Activated T-helper 2 cell treated with anti-CD3 and anti-CD28 coated beads, Interferon-gamma antibody, Interleukin-2, Interleukin-4, amounts not matched to agents 10 μg/mL and 5 μg/mL and 100 μg/mL, durations not matched to agents 14 hours and 24 hours and 36 hours (primary cell): ENCODE data around the gene CTRB2. TPM values are rescaled to one million over a fixed set of nuclear protein-coding genes. Genes with fewer than 3 reads are reported as not detected.
"Not testable (repeated sequence)": the region's sequence is repeated elsewhere in the genome, so short reads cannot be mapped to it uniquely, and the experiment has no call there.

ENCODE experiments used
- DNase-seq: peaks from one replicate; pipeline ENCODE4 v3.0.0; 2021; ENCODE audit warnings: low spot score
- H3K27ac Mint-ChIP-seq: one replicate; pipeline ENCODE4 v1.8.0; 2021; ENCODE audit warnings: mixed read lengths
- H3K27me3 Mint-ChIP-seq: one replicate; pipeline ENCODE4 v1.8.0; 2021; ENCODE audit warnings: low read depth, mixed read lengths
- H3K36me3 Mint-ChIP-seq: one replicate; pipeline ENCODE4 v1.8.0; 2021; ENCODE audit warnings: low read depth, mixed read lengths
- H3K4me1 Mint-ChIP-seq: one replicate; pipeline ENCODE4 v1.8.0; 2021; ENCODE audit warnings: low read depth, mixed read lengths
- H3K4me3 Mint-ChIP-seq: one replicate; pipeline ENCODE4 v1.8.0; 2021; ENCODE audit warnings: low read depth, mild to moderate bottlenecking, moderate library complexity, mixed read lengths
- H3K9me3 Mint-ChIP-seq: one replicate; pipeline ENCODE4 v1.8.0; 2021; ENCODE audit warnings: mixed read lengths
- intact Hi-C: fragments of 100-400 bp; cut with micrococcal nuclease; formaldehyde crosslinking; loops from one replicate; pipeline ENCODE4 v1.15.1; 2023
- total RNA-seq: library from RNA; stranded (reverse); gene quantifications from 2 replicates; pipeline ENCODE4 v1.2.3, GENCODE V29; 2022

The CTRB2 gene
- total RNA-seq, 1 donor from 2014 or later: not detected

DNA sequence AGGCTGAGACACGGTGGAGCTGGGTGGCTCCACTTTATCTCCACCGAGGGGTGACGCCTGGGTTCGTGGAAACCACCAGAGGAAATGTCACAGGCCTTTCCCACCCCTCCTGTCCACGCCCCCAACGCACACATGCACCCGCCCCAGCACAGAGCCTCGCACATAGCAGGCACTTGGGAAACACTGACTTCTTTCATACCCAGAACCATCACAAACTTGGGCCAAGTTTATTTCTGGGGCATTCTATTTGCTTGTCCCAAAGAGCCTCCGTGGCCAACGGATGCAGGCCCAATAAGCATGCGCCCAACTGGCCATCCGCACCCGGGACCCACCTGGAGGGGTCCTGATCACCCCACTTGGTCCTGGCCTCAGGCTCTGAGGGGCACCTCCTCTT lies 41.2 kb upstream of the CTRB2 start:
- Mint-ChIP-seq H3K4me1 (no peaks in the 10 kb centered on the region), H3K4me3 (no peak overlapping the region), H3K9me3 (no peaks in the 10 kb centered on the region), H3K27ac (no peak overlapping the region), H3K27me3 (peaks cover 40% of the 10 kb centered on the region), H3K36me3 (no peaks in the 10 kb centered on the region)
- intact Hi-C loops: no loop called here
- DNase-seq: no peak

DNA sequence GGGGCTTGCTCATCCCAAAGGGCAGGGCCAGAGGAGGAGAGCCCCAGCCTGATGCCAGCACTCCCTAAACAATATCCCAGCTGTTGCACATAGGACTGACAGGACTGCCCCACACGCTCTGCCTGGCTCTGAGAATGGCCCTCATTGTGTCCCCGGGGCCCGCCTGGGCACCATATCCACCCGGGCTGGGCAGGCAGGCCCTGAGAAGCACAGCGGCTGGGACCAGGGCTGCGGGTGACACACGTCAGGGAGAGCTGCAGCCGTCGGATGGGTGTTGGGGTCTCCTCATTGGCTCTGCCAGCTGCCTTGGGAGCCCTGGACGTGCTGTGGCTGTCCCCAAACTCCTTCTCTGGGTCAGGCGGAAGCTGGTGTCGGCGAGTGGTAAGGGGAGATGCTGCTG lies 40.3 kb upstream of the CTRB2 start:
- Mint-ChIP-seq H3K27ac (no peak overlapping the region), H3K27me3 (peaks cover 36% of the 10 kb centered on the region), H3K4me3 (no peak overlapping the region), H3K4me1 (no peaks in the 10 kb centered on the region), H3K36me3 (no peaks in the 10 kb centered on the region), H3K9me3 (no peaks in the 10 kb centered on the region)
- intact Hi-C loops: no loop called here
- DNase-seq: no peak

DNA sequence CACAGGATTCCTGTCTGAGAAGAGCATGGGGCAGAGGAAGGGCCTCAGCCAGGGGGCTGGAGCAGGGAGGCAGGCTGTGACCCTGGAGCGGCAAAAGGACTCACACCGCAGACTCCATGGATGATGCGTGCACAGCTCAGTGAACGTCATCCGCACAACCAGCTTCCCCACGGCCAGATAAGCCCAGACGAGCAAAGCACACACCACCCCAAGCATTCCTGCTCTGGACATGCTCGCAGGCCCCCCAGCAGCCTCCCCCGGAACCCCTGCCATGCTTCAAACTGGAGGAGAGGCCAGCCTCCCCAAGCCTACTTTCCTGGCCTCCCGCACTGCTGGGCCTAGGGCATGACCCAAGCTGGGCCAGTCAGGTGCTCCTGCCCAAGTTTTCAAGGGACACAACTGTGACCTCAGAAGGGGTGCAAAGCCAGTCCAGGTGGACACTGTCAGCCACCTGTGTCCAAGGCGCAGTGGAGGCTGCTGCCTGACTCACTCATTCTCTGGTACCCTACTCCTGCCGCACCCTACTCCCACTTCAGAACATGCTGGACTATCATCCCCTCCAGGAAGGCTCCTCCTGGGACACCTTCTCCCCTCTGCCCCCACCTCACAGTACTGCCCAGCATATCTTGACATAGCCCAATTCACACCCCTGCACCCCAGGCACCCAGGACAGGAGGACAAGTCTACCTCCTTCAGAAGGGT lies 39.7 kb upstream of the CTRB2 start:
- Mint-ChIP-seq H3K27me3 (peaks cover 31% of the 10 kb centered on the region), H3K36me3 (no peaks in the 10 kb centered on the region), H3K27ac (no peak overlapping the region), H3K9me3 (no peaks in the 10 kb centered on the region), H3K4me1 (no peaks in the 10 kb centered on the region), H3K4me3 (no peak overlapping the region)
- DNase-seq: no peak
- intact Hi-C loops: no loop called here

DNA sequence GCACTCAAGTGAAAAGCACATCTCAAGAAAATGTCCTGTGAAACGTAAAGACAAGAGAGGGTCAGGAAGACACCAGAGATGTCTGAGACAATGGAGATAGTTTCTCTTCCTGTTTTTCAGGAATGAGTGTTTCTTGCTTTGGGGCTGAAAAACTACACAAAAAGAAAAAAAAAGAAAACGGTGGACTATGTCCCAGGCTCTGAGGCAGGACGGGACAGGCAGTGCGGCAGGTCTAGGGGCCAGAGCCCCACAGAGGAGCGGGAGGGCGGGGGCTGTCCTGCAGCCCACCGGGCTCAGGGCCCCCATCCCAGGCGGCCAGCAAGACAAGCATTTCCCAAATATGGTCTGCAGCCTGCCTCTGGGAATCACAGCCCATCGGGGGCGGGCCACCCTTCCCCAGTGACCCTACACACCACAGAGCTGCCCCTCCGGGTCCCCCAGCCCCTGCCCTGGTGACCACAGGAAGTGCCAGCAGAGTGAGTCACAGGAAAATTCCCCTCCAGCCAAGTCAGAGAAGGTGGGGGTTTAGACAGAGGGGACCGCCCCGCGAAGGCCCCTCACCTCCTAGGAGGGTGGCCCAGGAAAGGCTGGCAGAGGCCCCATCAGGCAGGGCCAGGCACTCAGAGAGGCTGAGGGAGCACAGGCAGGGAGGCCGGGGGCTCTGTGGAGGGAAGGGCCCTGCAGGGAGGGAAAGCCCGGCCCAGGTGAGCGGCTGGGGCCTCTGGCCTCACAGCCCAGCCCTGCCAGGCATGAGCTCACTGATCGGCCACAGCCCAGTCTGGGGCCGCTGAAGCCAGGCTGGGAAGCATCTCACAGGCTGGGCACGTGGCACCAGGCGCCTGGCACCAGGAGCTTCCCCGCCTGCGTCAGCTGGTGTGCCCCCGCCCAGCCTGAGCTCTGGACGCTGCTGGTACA lies 38.1 kb upstream of the CTRB2 start:
- Mint-ChIP-seq H3K36me3 (no peaks in the 10 kb centered on the region), H3K9me3 (no peaks in the 10 kb centered on the region), H3K4me1 (no peaks in the 10 kb centered on the region), H3K27ac (no peak overlapping the region), H3K4me3 (no peak overlapping the region), H3K27me3 (peaks cover 25% of the 10 kb centered on the region)
- intact Hi-C loops: no loop called here
- DNase-seq: no peak

DNA sequence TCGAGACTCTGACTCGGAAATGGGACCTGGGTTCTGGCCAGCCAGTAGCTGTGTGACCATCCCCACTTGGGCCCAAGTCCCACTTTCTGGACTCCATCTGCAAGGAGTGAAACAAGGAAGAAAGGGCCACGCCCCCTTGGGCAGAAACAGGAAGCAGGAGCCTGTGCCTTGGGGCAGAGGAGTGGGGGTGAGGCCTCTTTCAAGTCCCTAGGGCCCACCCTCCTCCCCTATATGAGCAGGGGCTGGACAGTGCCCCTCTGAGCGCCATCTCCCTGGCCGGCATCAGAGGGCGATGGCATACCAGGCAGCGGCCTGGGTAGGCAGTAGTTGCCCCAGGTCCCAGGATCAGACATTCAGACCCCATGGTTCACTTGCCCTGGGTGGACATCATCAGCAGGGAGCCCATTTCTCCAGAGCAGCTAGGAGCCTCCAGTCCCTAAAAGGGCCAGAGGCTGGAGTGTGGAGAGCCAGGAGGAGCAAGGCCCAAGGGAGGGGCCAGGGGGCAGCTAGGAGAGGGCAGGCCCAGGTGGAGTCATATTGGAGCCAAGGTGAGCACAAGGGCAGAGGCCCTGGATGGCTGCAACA lies 37.4 kb upstream of the CTRB2 start:
- Mint-ChIP-seq H3K36me3 (no peaks in the 10 kb centered on the region), H3K27ac (no peak overlapping the region), H3K4me3 (no peak overlapping the region), H3K27me3 (peaks cover 18% of the 10 kb centered on the region), H3K9me3 (no peaks in the 10 kb centered on the region), H3K4me1 (no peaks in the 10 kb centered on the region)
- intact Hi-C loops: no loop called here
- DNase-seq: no peak

DNA sequence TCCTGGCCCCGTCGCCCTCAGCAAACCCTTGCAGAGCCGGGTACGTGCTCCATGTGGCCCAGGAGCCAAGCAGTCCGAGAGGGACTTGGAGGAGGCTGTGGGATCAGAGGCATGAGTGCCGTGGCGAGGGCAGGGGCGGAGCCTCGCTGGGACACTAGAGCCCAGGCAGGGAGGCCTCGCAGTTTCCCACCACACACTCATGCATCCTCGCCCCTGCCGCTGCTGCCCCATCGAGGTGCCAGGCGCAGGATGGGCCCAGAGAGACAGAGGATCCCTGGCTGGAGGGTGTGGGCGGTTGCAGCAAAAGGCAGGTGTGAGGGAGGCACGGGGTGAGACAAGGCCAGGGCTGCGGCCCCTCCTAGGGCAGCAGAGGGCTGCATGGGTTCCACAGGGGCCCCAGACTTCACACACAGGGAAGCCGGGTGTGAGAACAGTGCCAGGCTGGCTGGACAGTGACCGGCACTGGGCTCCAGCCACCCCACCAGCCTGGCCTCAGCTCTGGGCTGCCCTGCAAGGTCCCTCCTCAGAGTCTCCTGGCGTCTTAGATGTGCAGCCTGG lies 36.8 kb upstream of the CTRB2 start:
- no peak overlapping the region for H3K4me3 Mint-ChIP-seq
- H3K36me3 Mint-ChIP-seq: no peaks in the 10 kb centered on the region
- no peak for DNase-seq
- H3K9me3 Mint-ChIP-seq: no peaks in the 10 kb centered on the region
- H3K27me3 Mint-ChIP-seq: peaks cover 17% of the 10 kb centered on the region
- intact Hi-C loops: no loop called here
- no peak overlapping the region for H3K27ac Mint-ChIP-seq
- no peaks in the 10 kb centered on the region for H3K4me1 Mint-ChIP-seq

DNA sequence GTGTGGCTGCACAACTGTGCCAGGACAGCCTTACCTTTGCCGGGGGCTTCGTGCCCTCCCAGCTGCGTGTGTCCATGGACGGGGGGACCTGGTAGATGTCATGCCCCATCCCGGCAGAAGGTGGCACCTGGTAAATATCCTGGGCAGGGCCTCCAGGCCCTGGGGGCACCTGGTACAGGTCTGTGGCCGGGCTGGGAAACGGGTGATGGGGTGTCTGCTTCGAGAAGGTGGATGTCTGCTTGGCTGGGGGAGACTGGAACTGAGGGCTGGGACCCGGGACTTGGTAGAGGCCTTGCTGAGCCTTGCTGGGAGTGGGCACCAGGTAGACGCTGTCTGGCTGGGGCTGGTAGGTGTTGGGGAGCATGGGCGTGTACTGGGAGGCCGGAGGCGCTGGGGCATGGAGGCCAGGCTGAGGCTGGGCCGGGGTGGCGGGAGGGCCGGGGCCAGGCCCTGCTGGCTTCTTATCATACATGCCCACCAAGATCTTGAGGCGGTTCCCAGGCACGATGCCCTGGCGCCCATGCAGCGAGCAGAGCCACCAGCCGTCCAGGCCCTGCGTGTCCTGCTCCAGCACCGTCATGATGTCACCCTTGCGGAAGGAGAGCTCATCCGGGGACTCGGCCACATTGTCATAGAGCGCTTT lies 35.6 kb upstream of the CTRB2 start:
- H3K36me3 Mint-ChIP-seq, H3K9me3 Mint-ChIP-seq, H3K4me1 Mint-ChIP-seq, DNase-seq, H3K27ac Mint-ChIP-seq, intact Hi-C loops, H3K27me3 Mint-ChIP-seq, H3K4me3 Mint-ChIP-seq: not testable (repeated sequence)

DNA sequence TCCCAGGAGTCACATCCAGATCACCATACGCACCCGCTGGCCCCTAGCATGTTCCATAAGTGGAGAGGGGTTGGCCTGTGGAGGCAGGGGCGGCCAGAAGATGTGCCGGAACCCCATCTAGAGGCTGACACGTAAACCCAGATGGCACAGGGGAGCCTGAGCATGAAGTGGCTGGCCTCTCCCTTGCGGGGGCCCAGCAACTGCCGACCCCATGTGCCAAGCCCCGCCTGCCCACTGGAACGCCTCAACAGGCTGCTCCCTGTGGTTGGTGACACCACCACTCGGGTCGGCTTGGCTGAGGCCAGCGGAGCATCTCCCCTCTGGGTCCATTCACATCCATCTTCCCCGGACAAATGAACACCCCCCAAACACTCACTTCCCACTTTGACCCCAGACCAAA lies 35.0 kb upstream of the CTRB2 start:
- H3K4me1 Mint-ChIP-seq: no peaks in the 10 kb centered on the region
- no peaks in the 10 kb centered on the region for H3K36me3 Mint-ChIP-seq
- peaks cover 5% of the 10 kb centered on the region for H3K27me3 Mint-ChIP-seq
- H3K9me3 Mint-ChIP-seq: no peaks in the 10 kb centered on the region
- intact Hi-C loops: no loop called here
- DNase-seq: no peak
- no peak overlapping the region for H3K27ac Mint-ChIP-seq
- no peak overlapping the region for H3K4me3 Mint-ChIP-seq

DNA sequence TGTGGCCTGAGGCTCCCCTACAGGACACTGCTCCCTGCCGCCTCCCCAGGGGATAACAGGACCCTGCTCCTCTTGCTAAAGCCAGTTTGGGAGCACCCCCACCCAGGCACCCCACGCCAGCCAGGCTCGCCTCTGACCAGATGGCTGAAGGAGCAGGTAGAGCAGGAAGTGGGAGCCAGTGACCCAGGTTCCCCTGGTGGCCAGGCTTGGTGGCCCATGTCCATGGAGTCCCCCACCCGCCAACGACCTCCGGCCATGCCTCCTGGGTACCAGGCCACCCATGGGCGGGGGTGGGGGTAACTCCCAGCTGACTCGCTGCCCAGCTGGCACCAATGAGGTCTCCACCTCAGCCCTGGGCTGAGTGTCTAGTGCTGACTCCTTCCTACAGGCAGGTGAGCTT lies 34.5 kb upstream of the CTRB2 start:
- no peak for DNase-seq
- intact Hi-C loops: no loop called here
- Mint-ChIP-seq H3K27ac (no peak overlapping the region), H3K9me3 (no peaks in the 10 kb centered on the region), H3K36me3 (no peaks in the 10 kb centered on the region), H3K4me1 (no peaks in the 10 kb centered on the region), H3K27me3 (peaks cover 4% of the 10 kb centered on the region), H3K4me3 (no peak overlapping the region)

DNA sequence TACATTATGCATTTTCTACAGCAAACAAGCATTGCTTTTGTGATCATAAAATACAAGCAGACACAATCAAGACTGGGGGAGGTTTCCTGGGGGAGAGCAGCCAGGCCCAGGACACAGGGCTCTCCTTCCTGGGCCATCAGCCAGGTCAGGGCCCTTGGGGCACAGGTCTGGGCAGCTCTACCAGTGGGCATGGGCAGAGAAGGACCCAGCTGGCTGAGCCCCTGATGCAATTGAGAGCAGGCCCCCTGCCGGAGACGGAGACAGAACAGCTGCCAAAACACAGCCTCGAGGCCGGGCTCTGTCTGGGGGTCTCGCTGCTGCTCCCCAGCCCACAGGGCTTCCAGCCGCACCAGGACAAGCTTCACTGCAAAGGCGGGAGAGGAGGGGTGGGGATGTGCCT lies 33.7 kb upstream of the CTRB2 start:
- intact Hi-C loops, H3K9me3 Mint-ChIP-seq, H3K27me3 Mint-ChIP-seq: not testable (repeated sequence)

DNA sequence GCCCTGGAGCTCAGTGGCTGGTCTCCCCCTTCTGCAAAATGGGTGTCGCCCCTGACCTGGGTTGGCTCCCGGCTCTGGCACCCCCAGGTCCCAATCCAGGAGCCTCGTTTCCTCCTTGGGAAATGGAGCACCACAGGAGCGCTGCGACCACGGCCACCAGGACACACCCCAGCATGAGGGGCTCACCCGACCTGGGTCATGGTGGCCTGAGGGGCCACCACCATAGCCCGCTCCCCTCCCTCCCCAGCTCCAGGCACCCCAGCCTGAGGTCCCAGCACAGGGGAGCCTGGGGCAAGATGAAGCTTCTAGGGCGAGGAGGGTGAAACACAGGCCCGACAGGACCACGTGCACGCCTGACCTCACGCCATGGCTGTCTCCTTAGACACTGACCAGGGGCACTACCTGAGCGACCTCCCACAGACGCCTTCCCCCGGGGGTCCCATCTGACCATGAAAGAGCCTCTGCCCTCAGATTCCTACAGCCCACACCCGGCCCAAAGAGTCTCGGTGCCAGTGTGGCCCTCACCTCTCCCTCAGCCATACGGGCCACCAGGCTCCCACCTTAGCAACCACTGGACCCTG lies 32.7 kb upstream of the CTRB2 start:
- H3K4me1 Mint-ChIP-seq: no peaks in the 10 kb centered on the region
- DNase-seq: no peak
- H3K36me3 Mint-ChIP-seq: no peaks in the 10 kb centered on the region
- intact Hi-C loops: no loop called here
- H3K9me3 Mint-ChIP-seq: no peaks in the 10 kb centered on the region
- H3K27me3 Mint-ChIP-seq: peaks cover 4% of the 10 kb centered on the region
- no peak overlapping the region for H3K27ac Mint-ChIP-seq
- H3K4me3 Mint-ChIP-seq: no peak overlapping the region

More for the DNA sequence above, 33.7 kb upstream of the CTRB2 start:
- H3K4me1 Mint-ChIP-seq, H3K36me3 Mint-ChIP-seq, H3K27ac Mint-ChIP-seq, H3K4me3 Mint-ChIP-seq, DNase-seq: not testable (repeated sequence)

DNA sequence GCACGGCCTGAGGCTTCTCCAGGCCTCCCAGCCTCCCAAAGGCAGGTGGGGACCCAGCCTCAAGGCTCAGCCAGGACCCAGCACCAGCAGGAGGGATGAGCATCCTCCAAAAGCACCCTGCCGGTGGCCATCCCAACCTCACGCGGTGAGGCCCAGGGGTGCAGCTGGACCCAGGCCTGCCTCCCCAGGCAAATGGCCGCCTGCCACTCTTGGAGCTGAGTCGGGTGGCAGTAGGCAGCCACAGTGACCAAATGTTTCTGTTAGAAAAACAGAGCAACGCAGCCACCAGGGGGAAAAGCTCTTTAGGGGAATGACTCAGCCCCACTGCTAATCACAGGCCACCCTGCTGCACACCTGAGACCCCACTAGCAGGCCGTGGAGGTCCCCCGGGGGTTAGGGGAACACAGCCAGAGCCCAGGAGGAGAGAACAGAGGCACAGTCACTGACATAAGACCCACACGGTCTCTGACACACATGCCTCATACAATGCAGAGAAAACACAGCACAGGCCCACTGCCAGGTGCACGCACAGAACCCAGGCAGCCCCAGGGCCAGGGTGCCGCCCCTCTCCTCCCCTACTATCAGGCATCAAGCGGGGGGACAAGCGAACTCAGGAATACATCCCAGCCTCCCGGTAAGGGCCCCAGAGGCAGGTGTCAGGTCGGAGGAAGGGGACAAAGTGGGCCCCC lies 32.0 kb upstream of the CTRB2 start:
- no peak overlapping the region for H3K27ac Mint-ChIP-seq
- no peak overlapping the region for H3K4me3 Mint-ChIP-seq
- H3K9me3 Mint-ChIP-seq: no peaks in the 10 kb centered on the region
- intact Hi-C loops: no loop called here
- H3K4me1 Mint-ChIP-seq: no peaks in the 10 kb centered on the region
- no peak for DNase-seq
- H3K27me3 Mint-ChIP-seq: peaks cover 4% of the 10 kb centered on the region
- H3K36me3 Mint-ChIP-seq: no peaks in the 10 kb centered on the region
